HepG2 (cell line): ENCODE data around the gene VILL. TPM values are rescaled to one million over a fixed set of nuclear protein-coding genes. Genes with fewer than 3 reads are reported as not detected.

ENCODE experiments used
- ARHGAP35 ChIP-seq: sonication (generic); formaldehyde crosslinking; IDR thresholded peaks from 2 replicates; pipeline ENCODE4 v1.9.0; 2022; ENCODE audit warnings: mild to moderate bottlenecking, inconsistent platforms, moderate library complexity, missing genetic modification reagents, borderline replicate concordance
- CSRNP2 ChIP-seq: sonication (generic); formaldehyde crosslinking; conservative IDR thresholded peaks from 2 replicates; pipeline ENCODE4 v1.8.0; 2022; ENCODE audit warnings: low read depth, missing genetic modification reagents
- MAX ChIP-seq: IDR thresholded peaks from 2 replicates; pipeline ENCODE4 v1.6.1; 2012; ENCODE audit warnings: inconsistent platforms
- PAXIP1 ChIP-seq: sonication (generic); formaldehyde crosslinking; conservative IDR thresholded peaks from 2 replicates; pipeline ENCODE4 v1.4.0; 2020; ENCODE audit warnings: mild to moderate bottlenecking, missing genetic modification reagents, moderate library complexity
- POLR2A ChIP-seq, 2 experiments: IDR thresholded peaks; 2 replicates each; pipeline ENCODE4 v1.6.1; 2011; ENCODE audit warnings: low read depth in 2 of 2, low read length in 2 of 2, mild to moderate bottlenecking in 1 of 2, moderate library complexity in 1 of 2; ENCODE audit not compliant: insufficient read depth in 1 of 2
- SP140L ChIP-seq: sonication (generic); formaldehyde crosslinking; IDR thresholded peaks from 2 replicates; pipeline ENCODE4 v1.4.0; 2020; ENCODE audit warnings: missing genetic modification reagents, borderline replicate concordance
- TCF7 ChIP-seq: sonication (generic); IDR thresholded peaks from 2 replicates; pipeline ENCODE4 v1.6.1; 2016; ENCODE audit warnings: antibody characterized with exemption, low read depth
- YEATS4 ChIP-seq: sonication (generic); formaldehyde crosslinking; IDR thresholded peaks from 2 replicates; pipeline ENCODE4 v1.4.0; 2020; ENCODE audit warnings: missing genetic modification reagents, borderline replicate concordance
- ZBTB2 ChIP-seq: sonication (generic); formaldehyde crosslinking; IDR thresholded peaks from 2 replicates; pipeline ENCODE4 v1.8.0; 2022; ENCODE audit warnings: low read depth, missing genetic modification reagents
- ZBTB38 ChIP-seq: sonication (generic); formaldehyde crosslinking; IDR thresholded peaks from 2 replicates; pipeline ENCODE4 v1.5.1; 2020; ENCODE audit warnings: mild to moderate bottlenecking, missing genetic modification reagents
- ZNF280B ChIP-seq: sonication (generic); formaldehyde crosslinking; IDR thresholded peaks from 2 replicates; pipeline ENCODE4 v1.5.0; 2020; ENCODE audit warnings: missing genetic modification reagents, mild to moderate bottlenecking, borderline replicate concordance
- ZNF576 ChIP-seq: sonication (generic); formaldehyde crosslinking; IDR thresholded peaks from 2 replicates; pipeline ENCODE4 v1.4.0; 2020; ENCODE audit warnings: mild to moderate bottlenecking, missing genetic modification reagents
- ZNF687 ChIP-seq: sonication (generic); formaldehyde crosslinking; IDR thresholded peaks from 2 replicates; pipeline ENCODE4 v1.5.1; 2020; ENCODE audit warnings: mild to moderate bottlenecking, missing genetic modification reagents, moderate library complexity
- ZNF703 ChIP-seq: sonication (generic); formaldehyde crosslinking; IDR thresholded peaks from 2 replicates; pipeline ENCODE4 v1.5.1; 2020; ENCODE audit warnings: missing genetic modification reagents, mild to moderate bottlenecking, moderate library complexity, borderline replicate concordance
- polyA plus RNA-seq, 8 experiments: library from polyadenylated mRNA; depleted of rRNA in 3 of 8; stranded (reverse) in 7 of 8; unstranded in 1 of 8; fragments of >200 nt; fragmentation: Illumina TruSeq in 4 of 8; extraction: Trizol in 4 of 8; gene quantifications; 2 replicates each; pipeline versions ENCODE4 v1.2.1 to v1.2.3, GENCODE V29; 2011 to 2016; ENCODE audit warnings: low read depth in 4 of 8, missing spikeins in 1 of 8, mixed read lengths in 1 of 8; ENCODE audit not compliant: insufficient read depth in 1 of 8
- total RNA-seq, 5 experiments: library from RNA; depleted of rRNA; stranded (reverse); fragments of >200 nt; fragmentation: Illumina TruSeq; extraction: Trizol; gene quantifications; 2 replicates each; pipeline ENCODE4 v1.2.3, GENCODE V29; 2016; ENCODE audit warnings: low read depth in 1 of 5

VILL gene
- total and polyA plus RNA-seq, 2 of the 13 experiments (the other 11 are each of a cell fraction or from before 2014, with no cell fraction given), result 3.2 to 5.3 TPM

- TF ChIP-seq ZBTB2 (no peak), ZNF687 (peak; percentile 87), ZNF280B (CRISPR knock-in tag) (peak; percentile 25; the same call in 1 of the 2 replicates), PAXIP1 (0 out of 2 replicates have a peak, but pooled peaks have one; percentile 16), ZNF703 (no peak), ZNF576 (CRISPR knock-in tag) (0 out of 2 replicates have a peak, but pooled peaks have one; percentile 25), YEATS4 (no peak), SP140L (no peak), CSRNP2 (no peak), ZBTB38 (CRISPR knock-in tag) (peak; percentile 81), TCF7 (no peak), MAX (peak; percentile 63), ARHGAP35 (CRISPR knock-in tag) (no peak), POLR2A (IDR thresholded peaks at IDR 0.05; ENCODE audit: insufficient read depth in 1 of 2, low read depth in 2 of 2, low read length in 2 of 2) (no peak)
Observed at GRCh38 chr3:37980462-37981347, 9.9 kb upstream of the VILL start (continued).
